A673 (cell line): ENCODE measurements around the gene RDH11. TPM values are rescaled to one million over a fixed set of nuclear protein-coding genes. Genes with fewer than 3 reads are reported as not detected.
"Not testable (repeated sequence)": the region's sequence is repeated elsewhere in the genome, so short reads cannot be mapped to it uniquely, and the experiment has no call there.

Experiments
- BruUV-seq: library from RNA; stranded (reverse); fragments of 400-500 nt; replicated peaks from 2 replicates; lab custom pipeline; 2021; lab: Mats Ljungman, UMichigan
- CTCF ChIA-PET: fragments of 300-600 bp; sonication (Branson Sonifier 250); formaldehyde crosslinking; loops from one replicate; lab custom pipeline; 2022; ENCODE audit warnings: antibody characterized with exemption; lab: Charles Lee
- POLR2A ChIA-PET: fragments of 300-600 bp; sonication (Branson Sonifier 250); formaldehyde crosslinking; loops from one replicate; lab custom pipeline; 2022; ENCODE audit warnings: antibody characterized with exemption; ENCODE audit not compliant: low non-redundant PET; lab: Charles Lee
- DNase-seq: peaks from one replicate; pipeline ENCODE4 v3.0.0-alpha.2; 2015; ENCODE audit warnings: low spot score
- H3K27ac ChIP-seq: fragments of 200-600 bp; sonication (generic); 2 replicates; pipeline ENCODE4 v1.5.1; 2016; ENCODE audit warnings: mixed run types, low read depth, mild to moderate bottlenecking, mixed read lengths, antibody characterized with exemption, low read length; ENCODE audit not compliant: poor library complexity, severe bottlenecking
- H3K27me3 ChIP-seq: fragments of 200-600 bp; sonication (generic); replicated peaks from 2 replicates; pipeline ENCODE4 v1.6.1; 2017; ENCODE audit warnings: mixed run types, low read depth, mild to moderate bottlenecking, mixed read lengths, antibody characterized with exemption, low read length; ENCODE audit not compliant: insufficient read depth, poor library complexity
- H3K36me3 ChIP-seq: fragments of 200-600 bp; sonication (generic); 2 replicates; pipeline ENCODE4 v1.6.1; 2016; ENCODE audit warnings: mixed run types, mild to moderate bottlenecking, mixed read lengths, antibody characterized with exemption, low read length; ENCODE audit not compliant: insufficient read depth, poor library complexity, severe bottlenecking
- H3K4me1 ChIP-seq: fragments of 200-600 bp; sonication (generic); 2 replicates; pipeline ENCODE4 v1.6.1; 2017; ENCODE audit warnings: mixed run types, mild to moderate bottlenecking, mixed read lengths, antibody characterized with exemption, low read length; ENCODE audit not compliant: insufficient read depth, poor library complexity, severe bottlenecking
- H3K4me3 ChIP-seq: fragments of 200-600 bp; sonication (generic); 2 replicates; pipeline ENCODE4 v1.5.1; 2016; ENCODE audit warnings: low read depth, mixed run types, mild to moderate bottlenecking, mixed read lengths, low read length; ENCODE audit not compliant: poor library complexity, severe bottlenecking
- H3K9me3 ChIP-seq: fragments of 200-600 bp; sonication (generic); 2 replicates; pipeline ENCODE4 v1.6.1; 2016; ENCODE audit warnings: mixed run types, low read depth, mild to moderate bottlenecking, mixed read lengths, antibody characterized with exemption, low read length; ENCODE audit not compliant: poor library complexity, severe bottlenecking
- CTCF ChIP-seq: fragments of 300-800, 200-600 bp; sonication (generic); conservative IDR thresholded peaks from 2 replicates; pipeline ENCODE4 v1.5.1; 2017; ENCODE audit warnings: low read depth, mild to moderate bottlenecking, antibody characterized with exemption, low read length, moderate library complexity, mixed read lengths
- EZH2 ChIP-seq: fragments of 200-600 bp; sonication (generic); IDR thresholded peaks from 2 replicates; pipeline ENCODE4 v1.6.1; 2017; ENCODE audit warnings: borderline replicate concordance, low read depth, mild to moderate bottlenecking, mixed read lengths, antibody characterized with exemption, low read length; ENCODE audit not compliant: poor library complexity, severe bottlenecking
- intact Hi-C: fragments of 100-400 bp; cut with micrococcal nuclease; formaldehyde crosslinking; loops from one replicate; pipeline ENCODE4 v1.10.0; 2022; ENCODE audit not compliant: unreplicated experiment
- total RNA-seq: library from RNA; stranded (reverse); gene quantifications from 2 replicates; pipeline ENCODE4 v1.2.3, GENCODE V29; 2021

RDH11 gene
- total RNA-seq, 1 experiment from 2014 or later, result 107 TPM

GRCh38 chr14:67721875-67722274, 26.3 kb upstream of the RDH11 start:
- BruUV-seq, result no TSS peak
- H3K36me3 ChIP-seq, result no peaks in the 10 kb centered on the region
- ChIA-PET POLR2A (interaction anchor here (0.6 kb wide), 1 partner anchor 95 kb away, joined by 3 read pairs; the partner anchor contains the start of gene ZFYVE26), CTCF (no interaction called here)
- TF ChIP-seq EZH2 (no peak), CTCF (no peak)
- H3K27ac ChIP-seq, result no peak overlapping the region
- no peak overlapping the region for H3K4me3 ChIP-seq
- intact Hi-C loops, result no loop called here
- DNase-seq, result no peak
- H3K27me3 ChIP-seq, result peaks cover 10% of the 10 kb centered on the region
- no peaks in the 10 kb centered on the region for H3K9me3 ChIP-seq
- peaks cover 3% of the 10 kb centered on the region for H3K4me1 ChIP-seq

- CTCF ChIA-PET, result no interaction called here
- H3K27ac ChIP-seq, result no peak overlapping the region
- intact Hi-C loops, result no loop called here
- BruUV-seq, result no TSS peak
- TF ChIP-seq EZH2 (no peak), CTCF (no peak)
- peaks cover 5% of the 10 kb centered on the region for H3K27me3 ChIP-seq
- DNase-seq, result no peak
- H3K9me3 ChIP-seq, result no peaks in the 10 kb centered on the region
- H3K4me1 ChIP-seq, result peaks cover 3% of the 10 kb centered on the region
- POLR2A ChIA-PET, result no interaction called here
- no peaks in the 10 kb centered on the region for H3K36me3 ChIP-seq
- H3K4me3 ChIP-seq, result no peak overlapping the region
Measured at GRCh38 chr14:67719866-67720265, 24.3 kb upstream of the RDH11 start.

GRCh38 chr14:67719385-67719784, 23.8 kb upstream of the RDH11 start:
- BruUV-seq, H3K36me3 ChIP-seq, H3K4me1 ChIP-seq, DNase-seq, CTCF ChIA-PET, H3K27me3 ChIP-seq, H3K27ac ChIP-seq, H3K4me3 ChIP-seq, intact Hi-C loops, H3K9me3 ChIP-seq, POLR2A ChIA-PET: not testable (repeated sequence)

GRCh38 chr14:67718265-67718664, 22.7 kb upstream of the RDH11 start:
- no peaks in the 10 kb centered on the region for H3K36me3 ChIP-seq
- no peaks in the 10 kb centered on the region for H3K9me3 ChIP-seq
- no peaks in the 10 kb centered on the region for H3K27me3 ChIP-seq
- ChIA-PET CTCF (no interaction called here), POLR2A (no interaction called here)
- DNase-seq, result no peak
- no peak overlapping the region for H3K4me3 ChIP-seq
- peaks cover 3% of the 10 kb centered on the region for H3K4me1 ChIP-seq
- TF ChIP-seq EZH2, result no peak
- TF ChIP-seq CTCF, result no peak
- no TSS peak for BruUV-seq
- H3K27ac ChIP-seq, result no peak overlapping the region
- intact Hi-C loops, result no loop called here
